Peyer's patch (tissue), 4 donors: ENCODE measurements around the gene FBXO9. TPM values are rescaled to one million over a fixed set of nuclear protein-coding genes. Genes with fewer than 3 reads are reported as not detected.
A peak's percentile ranks its signal among the peaks of the same experiment; 100 is the strongest.
"Not testable (repeated sequence)": the region's sequence is repeated elsewhere in the genome, so short reads cannot be mapped to it uniquely, and the experiment has no call there.

Experiments
- DNase-seq, 3 donors: peaks; one replicate each; pipeline ENCODE4 v3.0.0-alpha.2; 2017 to 2019
- H3K27ac ChIP-seq, 4 donors: fragments of 200-600 bp; sonication (generic); one replicate each; pipeline ENCODE4 v1.5.1; 2016 to 2019
- H3K27me3 ChIP-seq, 2 donors: fragments of 200-600 bp; sonication (generic); one replicate each; pipeline ENCODE4 v1.5.1; 2019
- H3K36me3 ChIP-seq, 3 donors: fragments of 200-600 bp; sonication (generic); one replicate each; pipeline ENCODE4 v1.5.1; 2016 to 2019
- H3K4me1 ChIP-seq, 4 donors: fragments of 200-600 bp; sonication (generic); one replicate each; pipeline ENCODE4 v1.5.1; 2016 to 2019
- H3K4me3 ChIP-seq, 4 donors: fragments of 200-600 bp; sonication (generic); 1 replicate in 3 of 4; 2 replicates in 1 of 4; pipeline ENCODE4 v1.5.1; 2016 to 2019; ENCODE audit warnings: mild to moderate bottlenecking in 1 of 4
- H3K9me3 ChIP-seq, 4 donors: fragments of 200-600 bp; sonication (generic); one replicate each; pipeline ENCODE4 v1.5.1; 2016 to 2019; ENCODE audit warnings: mild to moderate bottlenecking in 1 of 4
- CTCF ChIP-seq, 6 experiments: fragments of 450-650 bp in 4 of 6; fragments of 200-600 bp in 2 of 6; sonication (generic) in 1 of 6; IDR thresholded peaks; one replicate each; pipeline ENCODE4 v1.5.1; 2017 to 2019; ENCODE audit warnings: antibody characterized with exemption in 6 of 6, mild to moderate bottlenecking in 3 of 6, moderate library complexity in 1 of 6
- POLR2A ChIP-seq, 2 donors: fragments of 450-650 bp; IDR thresholded peaks; one replicate each; pipeline ENCODE4 v1.5.1; 2017; ENCODE audit warnings: antibody characterized with exemption in 2 of 2, mild to moderate bottlenecking in 2 of 2, moderate library complexity in 2 of 2
- total RNA-seq, 4 donors: library from RNA; depleted of rRNA; stranded (reverse); fragments of >200 nt; gene quantifications; one replicate each; pipeline ENCODE4 v1.1.0, GENCODE V29; 2016

FBXO9 gene
- total RNA-seq, 4 donors from 2014 or later, result 62.5 to 109 (median 76.6) TPM

GRCh38 chr6:53056273-53056672 is 8.9 kb upstream of the FBXO9 start:
- no peaks in the 10 kb centered on the region for H3K9me3 ChIP-seq
- DNase-seq, result no peak
- no peak overlapping the region for H3K27ac ChIP-seq

GRCh38 chr6:53058388-53059195 is 6.6 kb upstream of the FBXO9 start:
- DNase-seq, result no peak
- peak overlapping the region in 1 of 4 donors; percentile 99 for H3K4me3 ChIP-seq
- no peaks in the 10 kb centered on the region for H3K36me3 ChIP-seq
- peaks cover 0 to 49% (median 3%) of the 10 kb centered on the region in 4 donors for H3K4me1 ChIP-seq
- no peak for TF ChIP-seq POLR2A (IDR thresholded peaks at IDR 0.05)
- TF ChIP-seq CTCF (IDR thresholded peaks at IDR 0.05), result no peak
- H3K27ac ChIP-seq, result peak overlapping the region in 1 of 4 donors; percentile 37
- no peaks in the 10 kb centered on the region for H3K27me3 ChIP-seq
- H3K9me3 ChIP-seq, result no peaks in the 10 kb centered on the region

More at GRCh38 chr6:53056273-53056672, 8.9 kb upstream of the FBXO9 start:
- TF ChIP-seq POLR2A (IDR thresholded peaks at IDR 0.05), result no peak
- no peak for TF ChIP-seq CTCF (IDR thresholded peaks at IDR 0.05)
- Histone ChIP-seq H3K4me1 (peaks cover 0 to 49% (median 3%) of the 10 kb centered on the region in 4 donors), H3K36me3 (peaks cover 0 to 14% (median 0%) of the 10 kb centered on the region in 3 donors), H3K4me3 (no peak overlapping the region), H3K27me3 (no peaks in the 10 kb centered on the region)

- Histone ChIP-seq H3K27me3 (no peaks in the 10 kb centered on the region), H3K4me1 (peaks cover 0 to 58% (median 7%) of the 10 kb centered on the region in 4 donors), H3K4me3 (peak overlapping the region in 2 of 4 donors; percentile 81 to 99), H3K9me3 (no peaks in the 10 kb centered on the region), H3K36me3 (no peaks in the 10 kb centered on the region), H3K27ac (peak overlapping the region in 1 of 4 donors; percentile 97)
- no peak for DNase-seq
- no peak for TF ChIP-seq CTCF (IDR thresholded peaks at IDR 0.05)
- no peak for TF ChIP-seq POLR2A (IDR thresholded peaks at IDR 0.05)
These were observed 5.3 kb upstream of the FBXO9 start for GRCh38 chr6:53059648-53060589.

GRCh38 chr6:53062169-53062539 is 3.0 kb upstream of the FBXO9 start:
- no peaks in the 10 kb centered on the region for H3K36me3 ChIP-seq
- peaks cover 0 to 55% (median 4%) of the 10 kb centered on the region in 4 donors for H3K4me1 ChIP-seq
- H3K9me3 ChIP-seq, result no peaks in the 10 kb centered on the region
- no peak for DNase-seq
- H3K27ac ChIP-seq, result peak overlapping the region; percentile 82 to 97 (median 88)
- TF ChIP-seq POLR2A (IDR thresholded peaks at IDR 0.05) (no peak), CTCF (IDR thresholded peaks at IDR 0.05) (no peak)
- peak overlapping the region; percentile 78 to 99 (median 85) for H3K4me3 ChIP-seq
- no peaks in the 10 kb centered on the region for H3K27me3 ChIP-seq

GRCh38 chr6:53064255-53064654 is 949 bp upstream of the FBXO9 start:
- peak overlapping the region in 2 of 4 donors; percentile 94 to 99 for H3K4me3 ChIP-seq
- not testable (repeated sequence) for DNase-seq, H3K27me3 ChIP-seq, H3K9me3 ChIP-seq, H3K36me3 ChIP-seq
- peaks cover 0 to 42% (median 4%) of the 10 kb centered on the region in 4 donors for H3K4me1 ChIP-seq
- peak overlapping the region in 2 of 4 donors; percentile 89 to 95 for H3K27ac ChIP-seq
